SK-N-SH (cell line): ENCODE data around the gene RTN3. TPM values are rescaled to one million over a fixed set of nuclear protein-coding genes. Genes with fewer than 3 reads are reported as not detected.
A peak's percentile ranks its signal among the peaks of the same experiment; 100 is the strongest.

Source experiments
- CTCF ChIA-PET: fragments of 300-600, 350-600 bp; formaldehyde crosslinking; extraction: SDS; loops from one replicate; lab custom pipeline; 2021; lab: Yijun Ruan, JAX
- POLR2A ChIA-PET: fragments of 350-600 bp; sonication (Branson Sonifier 250); formaldehyde crosslinking; extraction: SDS; loops from one replicate; lab custom pipeline; 2020; ENCODE audit warnings: antibody characterized with exemption, inconsistent platforms; lab: Yijun Ruan, JAX
- DNase-seq: peaks from one replicate; pipeline ENCODE4 v3.0.0; 2012
- H2AFZ ChIP-seq: fragments of 200-600 bp; sonication (generic); 2 replicates; pipeline ENCODE4 v1.8.1; 2016; ENCODE audit warnings: antibody characterized with exemption, mild to moderate bottlenecking, low read depth
- H3F3A ChIP-seq: fragments of 200-600 bp; sonication (generic); replicated peaks from 2 replicates; pipeline ENCODE3; 2016; ENCODE audit warnings: antibody characterized with exemption, mild to moderate bottlenecking; ENCODE audit not compliant: insufficient read depth
- H3K27ac ChIP-seq, 2 experiments: fragments of 200-500 bp in 1 of 2; fragments of 200-600 bp in 1 of 2; sonication (Bioruptor generic) in 1 of 2; sonication (generic), shearing (Covaris generic) in 1 of 2; 2 replicates each; pipeline versions ENCODE4 v1.5.1 to v1.6.1; 2014 to 2016; ENCODE audit warnings: low read depth in 2 of 2, inconsistent platforms in 1 of 2, low read length in 1 of 2, mild to moderate bottlenecking in 1 of 2, mixed read lengths in 1 of 2
- H3K27me3 ChIP-seq: fragments of 200-600 bp; sonication (generic), shearing (Covaris generic); 2 replicates; pipeline ENCODE4 v1.6.1; 2016; ENCODE audit warnings: mixed run types; ENCODE audit not compliant: insufficient read depth
- H3K36me3 ChIP-seq, 2 experiments: fragments of 200-500 bp in 1 of 2; fragments of 200-600 bp in 1 of 2; sonication (Bioruptor generic) in 1 of 2; sonication (generic) in 1 of 2; replicated peaks in 1 of 2; 2 replicates each; pipeline versions ENCODE3 to v1.5.1; 2014 to 2016; ENCODE audit warnings: low read length in 1 of 2, mild to moderate bottlenecking in 1 of 2; ENCODE audit not compliant: insufficient read depth in 2 of 2, control insufficient read depth in 1 of 2
- H3K4me1 ChIP-seq, 2 experiments: fragments of 200-500 bp in 1 of 2; fragments of 200-600 bp in 1 of 2; sonication (Bioruptor generic) in 1 of 2; sonication (generic), shearing (Covaris generic) in 1 of 2; 2 replicates each; pipeline versions ENCODE4 v1.5.1 to v1.6.1; 2014 to 2016; ENCODE audit warnings: low read depth in 1 of 2, low read length in 1 of 2, mixed run types in 1 of 2; ENCODE audit not compliant: insufficient read depth in 2 of 2, control insufficient read depth in 1 of 2
- H3K4me2 ChIP-seq: fragments of 200-600 bp; sonication (generic), shearing (Covaris generic); 2 replicates; pipeline ENCODE4 v1.6.1; 2017; ENCODE audit warnings: mixed run types
- H3K4me3 ChIP-seq, 2 experiments: fragments of 200-500 bp in 1 of 2; fragments of 200-600 bp in 1 of 2; sonication (Bioruptor generic) in 1 of 2; sonication (generic), shearing (Covaris generic) in 1 of 2; 2 replicates each; pipeline versions ENCODE4 v1.5.1 to v1.8.1; 2014 to 2016; ENCODE audit warnings: low read depth in 2 of 2, inconsistent platforms in 1 of 2, low read length in 1 of 2, mild to moderate bottlenecking in 1 of 2, mixed read lengths in 1 of 2, moderate library complexity in 1 of 2
- H3K79me2 ChIP-seq: fragments of 200-600 bp; sonication (generic); 2 replicates; pipeline ENCODE4 v1.8.1; 2017; ENCODE audit warnings: mild to moderate bottlenecking; ENCODE audit not compliant: insufficient read depth
- H3K9ac ChIP-seq: fragments of 200-600 bp; sonication (generic); 2 replicates; pipeline ENCODE4 v1.6.1; 2017; ENCODE audit warnings: mixed run types
- H3K9me2 ChIP-seq: fragments of 200-600 bp; sonication (generic); 2 replicates; pipeline ENCODE4 v1.6.1; 2017; ENCODE audit warnings: mixed run types
- H3K9me3 ChIP-seq: fragments of 200-600 bp; sonication (generic); 2 replicates; pipeline ENCODE4 v1.6.1; 2017; ENCODE audit warnings: mixed run types, mild to moderate bottlenecking, moderate library complexity
- H4K20me1 ChIP-seq: fragments of 200-600 bp; sonication (generic); 2 replicates; pipeline ENCODE4 v1.6.1; 2017; ENCODE audit warnings: mild to moderate bottlenecking, mixed run types; ENCODE audit not compliant: insufficient read depth
- CHD2 ChIP-seq: fragments of 150-350 bp; IDR thresholded peaks from 2 replicates; pipeline ENCODE4 v1.6.1; 2018; ENCODE audit warnings: low read length; ENCODE audit not compliant: partially characterized antibody
- ELF1 ChIP-seq: IDR thresholded peaks from 2 replicates; pipeline ENCODE4 v1.4.0; 2012
- EP300 ChIP-seq, 2 experiments: IDR thresholded peaks; 2 replicates each; pipeline versions ENCODE4 v1.4.0 to v1.6.1; 2012; ENCODE audit warnings: borderline replicate concordance in 1 of 2, low read depth in 1 of 2, low read length in 1 of 2
- EZH2phosphoT487 ChIP-seq: fragments of 200-600 bp; sonication (generic); IDR thresholded peaks from 2 replicates; pipeline ENCODE4 v1.6.1; 2017; ENCODE audit warnings: low read depth, mixed run types, mild to moderate bottlenecking, antibody characterized with exemption, moderate library complexity, borderline replicate concordance
- GABPA ChIP-seq: IDR thresholded peaks from 2 replicates; pipeline ENCODE4 v1.4.0; 2012; ENCODE audit warnings: low read depth, mild to moderate bottlenecking
- GATA2 ChIP-seq: sonication (generic); formaldehyde crosslinking; IDR thresholded peaks from 2 replicates; pipeline ENCODE4 v1.5.0; 2020; ENCODE audit warnings: mild to moderate bottlenecking, missing genetic modification reagents
- IRF3 ChIP-seq: fragments of 150-350 bp; IDR thresholded peaks from 2 replicates; pipeline ENCODE4 v1.6.1; 2016; ENCODE audit warnings: mild to moderate bottlenecking, low read depth, low read length
- MEF2A ChIP-seq: IDR thresholded peaks from 2 replicates; pipeline ENCODE4 v1.4.0; 2012; ENCODE audit warnings: low read depth, borderline replicate concordance
- MXI1 ChIP-seq: IDR thresholded peaks from 2 replicates; pipeline ENCODE4 v1.6.1; 2012; ENCODE audit warnings: mild to moderate bottlenecking, low read depth, low read length, improper control_type of control experiment
- NFIC ChIP-seq: IDR thresholded peaks from 2 replicates; pipeline ENCODE4 v1.4.0; 2012; ENCODE audit warnings: borderline replicate concordance
- NRF1 ChIP-seq: IDR thresholded peaks from 2 replicates; pipeline ENCODE4 v1.6.1; 2012; ENCODE audit warnings: low read depth, mild to moderate bottlenecking, low read length
- PBX3 ChIP-seq: IDR thresholded peaks from 2 replicates; pipeline ENCODE4; 2012
- POLR2AphosphoS5 ChIP-seq: IDR thresholded peaks from 2 replicates; pipeline ENCODE4 v1.6.1; 2012; ENCODE audit warnings: low read depth, low read length
- REST ChIP-seq: IDR thresholded peaks from 2 replicates; pipeline ENCODE4 v1.6.1; 2012; ENCODE audit warnings: mild to moderate bottlenecking, low read depth, low read length, moderate library complexity
- SMC3 ChIP-seq: IDR thresholded peaks from 2 replicates; pipeline ENCODE4 v1.6.1; 2012; ENCODE audit warnings: low read depth, low read length, improper control_type of control experiment
- TAF1 ChIP-seq: IDR thresholded peaks from 2 replicates; pipeline ENCODE4 v1.6.1; 2012; ENCODE audit warnings: low read depth, mild to moderate bottlenecking, low read length, moderate library complexity, borderline replicate concordance
- TCF12 ChIP-seq: IDR thresholded peaks from 2 replicates; pipeline ENCODE4 v1.4.0; 2012
- USF1 ChIP-seq: IDR thresholded peaks from 2 replicates; pipeline ENCODE4 v1.4.0; 2012; ENCODE audit warnings: low read depth, borderline replicate concordance
- YY1 ChIP-seq: IDR thresholded peaks from 2 replicates; pipeline ENCODE4 v1.4.0; 2012; ENCODE audit warnings: low read depth, mild to moderate bottlenecking
- ZBTB33 ChIP-seq: IDR thresholded peaks from 2 replicates; pipeline ENCODE4 v1.4.0; 2012; ENCODE audit warnings: low read depth, borderline replicate concordance
- WGBS: methylation state at CpG from one replicate; pipeline ENCODE4 v1.1.6; 2017; ENCODE audit warnings: low lambda C conversion rate; 5-methylcytosine and 5-hydroxymethylcytosine counted together
- polyA plus RNA-seq, 3 experiments: library from polyadenylated mRNA; depleted of rRNA; stranded (reverse); fragments of >200 nt; gene quantifications; 2 replicates each; pipeline ENCODE4 v1.2.3, GENCODE V29; 2012

RTN3 gene
- polyA plus RNA-seq, 1 of the 3 experiments (the other 2 are of a cell fraction) = 52.7 TPM

GRCh38 chr11:63769714-63770455, 88.6 kb downstream of the RTN3 start:
- no peak for DNase-seq

More at GRCh38 chr11:63769714-63770455, 88.6 kb downstream of the RTN3 start:
- peak overlapping the region; percentile 63; the same call in 1 of the 2 replicates for H3K9ac ChIP-seq
- WGBS = 73% methylated on average over 20 of the region's 35 CpGs
- H3K79me2 ChIP-seq = peaks cover 27% of the 10 kb centered on the region
- H3K36me3 ChIP-seq = peaks cover 0 to 14% of the 10 kb centered on the region in 2 experiments
- ChIA-PET POLR2A (interaction anchor here (1.5 kb wide), 1 partner anchor 43 kb away, joined by 4 read pairs; no protein-coding TSS in a partner anchor), CTCF (interaction anchor here (0.8 to 4.7 kb wide), 15 partner anchors 9 to 261 kb away, joined by 3 to 43 read pairs (median 9); partner anchors contain the start of genes ATL3 and MARK2)
- H3K4me3 ChIP-seq = peak overlapping the region; percentile 69 to 89
- H3K4me1 ChIP-seq = peaks cover 0 to 22% of the 10 kb centered on the region in 2 experiments; a peak in 1 of 4 replicates
- peak overlapping the region; percentile 70; the same call in 1 of the 2 replicates for H2AFZ ChIP-seq
- TF ChIP-seq MXI1 (no peak), POLR2AphosphoS5 (no peak), EP300 (IDR thresholded peaks at IDR 0.05; ENCODE audit: borderline replicate concordance in 1 of 2, low read depth in 1 of 2, low read length in 1 of 2) (no peak), TCF12 (no peak), MEF2A (no peak), IRF3 (no peak), CHD2 (no peak), GATA2 (no peak), YY1 (no peak), SMC3 (no peak), REST (no peak), ELF1 (no peak), NFIC (no peak), ZBTB33 (no peak), TAF1 (no peak), NRF1 (no peak), PBX3 (no peak), GABPA (no peak), EZH2phosphoT487 (no peak), USF1 (no peak)
- peaks cover 5% of the 10 kb centered on the region for H3F3A ChIP-seq
- peaks cover 18% of the 10 kb centered on the region for H4K20me1 ChIP-seq
- no peaks in the 10 kb centered on the region for H3K27me3 ChIP-seq
- H3K9me3 ChIP-seq = no peaks in the 10 kb centered on the region
- H3K9me2 ChIP-seq = no peaks in the 10 kb centered on the region
- peak overlapping the region; percentile 88 for H3K4me2 ChIP-seq
- no peak overlapping the region; a peak in 1 of 4 replicates for H3K27ac ChIP-seq
